Calu3 (cell line): ENCODE results near the gene FAM217B. TPM values are rescaled to one million over a fixed set of nuclear protein-coding genes. Genes with fewer than 3 reads are reported as not detected.

Source experiments
- BruUV-seq: library from RNA; stranded (reverse); fragments of 400-500 nt; replicated peaks from 2 replicates; lab custom pipeline; 2021; lab: Mats Ljungman, UMichigan
- CTCF ChIA-PET: fragments of 300-600 bp; sonication (Branson Sonifier 250); formaldehyde crosslinking; loops from one replicate; lab custom pipeline; 2022; ENCODE audit warnings: antibody characterized with exemption; lab: Charles Lee
- DNase-seq: peaks from one replicate; pipeline ENCODE4 v3.0.0; 2022
- H3K27ac Mint-ChIP-seq: one replicate; pipeline ENCODE4 v1.8.0; 2022; ENCODE audit warnings: mixed read lengths; ENCODE audit not compliant: unreplicated experiment
- H3K27me3 Mint-ChIP-seq: one replicate; pipeline ENCODE4 v1.8.0; 2022; ENCODE audit warnings: mixed read lengths; ENCODE audit not compliant: unreplicated experiment
- H3K36me3 Mint-ChIP-seq: one replicate; pipeline ENCODE4 v1.8.0; 2022; ENCODE audit warnings: mild to moderate bottlenecking, moderate library complexity, mixed read lengths; ENCODE audit not compliant: insufficient read depth, unreplicated experiment
- H3K4me1 Mint-ChIP-seq: one replicate; pipeline ENCODE4 v1.8.0; 2022; ENCODE audit warnings: mild to moderate bottlenecking, low read depth, mixed read lengths; ENCODE audit not compliant: unreplicated experiment
- H3K4me3 Mint-ChIP-seq: one replicate; pipeline ENCODE4 v1.8.0; 2022; ENCODE audit warnings: mild to moderate bottlenecking, low read depth, moderate library complexity, mixed read lengths; ENCODE audit not compliant: unreplicated experiment
- H3K9me3 Mint-ChIP-seq: one replicate; pipeline ENCODE4 v1.8.0; 2022; ENCODE audit warnings: low read depth, mixed read lengths; ENCODE audit not compliant: unreplicated experiment
- CTCF ChIP-seq: fragments of 200-600 bp; IDR thresholded peaks from one replicate; pipeline ENCODE4 v1.8.0; 2022; ENCODE audit warnings: antibody characterized with exemption; ENCODE audit not compliant: unreplicated experiment
- intact Hi-C: fragments of 100-400 bp; cut with micrococcal nuclease; formaldehyde crosslinking; loops from one replicate; pipeline ENCODE4 v1.10.0; 2022; ENCODE audit not compliant: unreplicated experiment
- total RNA-seq: library from RNA; stranded (reverse); gene quantifications from 2 replicates; pipeline ENCODE4 v1.2.3, GENCODE V29; 2022

Gene FAM217B
- total RNA-seq, 1 experiment from 2014 or later: 34.4 TPM

GRCh38 chr20:59961423-59961822, 21.2 kb downstream of the FAM217B start:
- DNase-seq: no peak
- intact Hi-C loops: no loop called here
- H3K4me1 Mint-ChIP-seq: peaks cover 12% of the 10 kb centered on the region
- no peak overlapping the region for H3K27ac Mint-ChIP-seq
- TF ChIP-seq CTCF: no peak
- BruUV-seq: no TSS peak
- CTCF ChIA-PET: interaction anchor here (0.9 kb wide), 1 partner anchor 11 kb away, joined by 4 read pairs; no protein-coding TSS in a partner anchor
- no peaks in the 10 kb centered on the region for H3K9me3 Mint-ChIP-seq
- no peak overlapping the region for H3K4me3 Mint-ChIP-seq
- H3K36me3 Mint-ChIP-seq: no peaks in the 10 kb centered on the region
- no peaks in the 10 kb centered on the region for H3K27me3 Mint-ChIP-seq

- no peaks in the 10 kb centered on the region for H3K9me3 Mint-ChIP-seq
- intact Hi-C loops: no loop called here
- CTCF ChIA-PET: interaction anchor here (0.9 kb wide), 1 partner anchor 10 kb away, joined by 4 read pairs; no protein-coding TSS in a partner anchor
- DNase-seq: no peak
- H3K36me3 Mint-ChIP-seq: no peaks in the 10 kb centered on the region
- no TSS peak for BruUV-seq
- no peak overlapping the region for H3K27ac Mint-ChIP-seq
- TF ChIP-seq CTCF: no peak
- H3K4me3 Mint-ChIP-seq: no peak overlapping the region
- H3K4me1 Mint-ChIP-seq: peaks cover 12% of the 10 kb centered on the region
- H3K27me3 Mint-ChIP-seq: no peaks in the 10 kb centered on the region
These were observed 22.0 kb downstream of the FAM217B start for GRCh38 chr20:59962155-59962554.

- no peaks in the 10 kb centered on the region for H3K36me3 Mint-ChIP-seq
- CTCF ChIA-PET: no interaction called here
- no peak for DNase-seq
- H3K4me1 Mint-ChIP-seq: peaks cover 13% of the 10 kb centered on the region
- H3K27ac Mint-ChIP-seq: no peak overlapping the region
- no peaks in the 10 kb centered on the region for H3K27me3 Mint-ChIP-seq
- H3K4me3 Mint-ChIP-seq: no peak overlapping the region
- no TSS peak for BruUV-seq
- no peak for TF ChIP-seq CTCF
- intact Hi-C loops: no loop called here
- no peaks in the 10 kb centered on the region for H3K9me3 Mint-ChIP-seq
These were observed 26.2 kb downstream of the FAM217B start for GRCh38 chr20:59966428-59966827.

GRCh38 chr20:59971428-59971827, 31.2 kb downstream of the FAM217B start:
- CTCF ChIA-PET: interaction anchor here (0.9 to 2.3 kb wide), 7 partner anchors 10 to 79 kb away, joined by 3 to 15 read pairs (median 7); partner anchors contain the start of genes FAM217B and PPP1R3D
- Mint-ChIP-seq H3K4me1 (peaks cover 25% of the 10 kb centered on the region), H3K27me3 (no peaks in the 10 kb centered on the region), H3K4me3 (peak overlapping the region; percentile 42), H3K9me3 (no peaks in the 10 kb centered on the region), H3K27ac (peak overlapping the region; percentile 74), H3K36me3 (peaks cover 7% of the 10 kb centered on the region)
- no TSS peak for BruUV-seq
- no peak for TF ChIP-seq CTCF
- DNase-seq: no peak
- intact Hi-C loops: loop anchor here (5.0 kb wide), 1 partner anchor 81 kb away; no protein-coding TSS in a partner anchor
